Stomach (tissue), 9 donors: ENCODE data around the gene GRB7. TPM values are rescaled to one million over a fixed set of nuclear protein-coding genes. Genes with fewer than 3 reads are reported as not detected.

ENCODE experiments used
- DNase-seq, 2 donors: peaks; one replicate each; pipeline versions ENCODE4 v3.0.0 to v3.0.0-alpha.2; 2013 to 2019
- H3K27ac ChIP-seq, 5 donors: fragments of 200-600 bp in 4 of 5; sonication (generic) in 4 of 5; one replicate each; pipeline ENCODE4 v1.5.1; 2013 to 2019; ENCODE audit warnings: mild to moderate bottlenecking in 1 of 5, moderate library complexity in 1 of 5
- H3K27me3 ChIP-seq, 3 donors: fragments of 200-600 bp; sonication (generic); one replicate each; pipeline ENCODE4 v1.5.1; 2017 to 2019; ENCODE audit warnings: mixed run types in 1 of 3
- H3K36me3 ChIP-seq, 4 donors: fragments of 200-600 bp; sonication (generic); 1 replicate in 3 of 4; 2 replicates in 1 of 4; pipeline ENCODE4 v1.5.1; 2016 to 2019
- H3K4me1 ChIP-seq, 4 donors: fragments of 200-600 bp; sonication (generic); one replicate each; pipeline ENCODE4 v1.5.1; 2016 to 2019
- H3K4me3 ChIP-seq, 4 donors: fragments of 200-600 bp; sonication (generic) in 3 of 4; one replicate each; pipeline ENCODE4 v1.5.1; 2016 to 2019; ENCODE audit warnings: mild to moderate bottlenecking in 1 of 4
- H3K9me3 ChIP-seq, 4 donors: fragments of 200-600 bp; sonication (generic); one replicate each; pipeline ENCODE4 v1.5.1; 2016 to 2019
- EP300 ChIP-seq: sonication (generic); formaldehyde crosslinking; IDR thresholded peaks from one replicate; pipeline ENCODE4 v1.6.1; 2017; ENCODE audit warnings: antibody characterized with exemption
- POLR2A ChIP-seq, 4 donors: fragments of 450-650 bp; IDR thresholded peaks; one replicate each; pipeline ENCODE4 v1.6.1; 2016; ENCODE audit warnings: antibody characterized with exemption in 4 of 4, control low read depth in 2 of 4, mild to moderate bottlenecking in 1 of 4, moderate library complexity in 1 of 4
- POLR2AphosphoS5 ChIP-seq, 3 donors: sonication (generic); formaldehyde crosslinking; IDR thresholded peaks; one replicate each; pipeline ENCODE4 v1.6.1; 2016; ENCODE audit warnings: antibody characterized with exemption in 3 of 3
- WGBS, 5 donors: extraction: QIAGEN DNeasy Blood & Tissue Kit in 3 of 5; methylation state at CpG; one replicate each; pipeline versions ENCODE4 v1.1.5 to v1.1.7; 2013 to 2018; 5-methylcytosine and 5-hydroxymethylcytosine counted together
- intact Hi-C: fragments of 100-400 bp; cut with DNase I; formaldehyde crosslinking; loops from one replicate; pipeline ENCODE4 v1.15.1; 2023; ENCODE audit warnings: low total_unique reads
- polyA plus RNA-seq, 3 donors: library from polyadenylated mRNA; stranded (reverse); fragments of 200-250 nt; gene quantifications; one replicate each; pipeline ENCODE4 v1.2.3, GENCODE V29; 2013
- total RNA-seq, 5 donors: library from RNA; depleted of rRNA; stranded (reverse); fragments of >200 nt; gene quantifications; one replicate each; pipeline versions ENCODE4 v1.1.0 to v1.2.3, GENCODE V29; 2014 to 2016
- TF ChIP-seq, protein P1 (sequence below), 7 experiments: fragments of 450-650 bp in 4 of 7; fragments of 200-600 bp in 3 of 7; sonication (generic) in 3 of 7; IDR thresholded peaks; one replicate each; pipeline ENCODE4 v1.5.1; 2016 to 2019; ENCODE audit warnings: antibody characterized with exemption in 7 of 7, control low read depth in 2 of 7, mild to moderate bottlenecking in 1 of 7
- donor health status: healthy with polysubstance abuse.
- donor health status: Bipolar disorder and iron deficiency.
- donor health status: healthy.

The GRB7 gene
- total and polyA plus RNA-seq, 8 donors, result 2.3 to 43.9 (median 23.0) TPM

DNA sequence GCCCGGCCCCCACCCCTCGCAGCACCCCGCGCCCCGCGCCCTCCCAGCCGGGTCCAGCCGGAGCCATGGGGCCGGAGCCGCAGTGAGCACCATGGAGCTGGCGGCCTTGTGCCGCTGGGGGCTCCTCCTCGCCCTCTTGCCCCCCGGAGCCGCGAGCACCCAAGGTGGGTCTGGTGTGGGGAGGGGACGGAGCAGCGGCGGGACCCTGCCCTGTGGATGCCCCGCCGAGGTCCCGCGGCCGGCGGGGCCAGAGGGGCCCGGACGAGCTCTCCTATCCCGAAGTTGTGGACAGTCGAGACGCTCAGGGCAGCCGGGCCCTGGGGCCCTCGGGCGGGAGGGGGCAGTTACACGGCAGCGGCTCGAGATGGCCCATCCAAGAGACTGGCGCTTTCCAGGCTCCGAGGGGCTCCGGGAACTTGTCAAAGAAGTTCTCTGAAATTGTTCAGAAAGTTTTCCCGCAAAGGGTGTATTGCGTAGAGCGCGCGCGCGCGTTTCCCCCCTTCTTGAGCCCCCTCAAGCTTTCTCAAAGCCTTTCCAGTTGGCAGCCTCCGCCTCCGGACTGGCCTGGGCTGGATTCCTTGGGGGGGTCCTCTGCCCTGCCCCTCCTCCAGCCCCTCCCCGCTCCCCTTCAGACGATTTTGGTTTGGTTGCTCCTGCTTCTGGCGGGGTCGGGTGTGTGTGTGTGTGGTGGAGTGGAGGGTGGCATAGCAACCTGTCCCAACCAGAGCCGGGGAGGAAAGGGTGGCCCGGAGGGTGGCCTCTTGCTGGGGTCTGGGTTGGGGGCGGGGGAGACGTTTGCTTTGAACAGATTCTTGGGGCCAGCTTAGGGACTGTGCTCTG is 37.4 kb upstream of the GRB7 start:
- peak in 1 of 2 donors; percentile 88 for DNase-seq
- Histone ChIP-seq H3K27ac (peak overlapping the region; percentile 89 to 96 (median 93)), H3K9me3 (no peaks in the 10 kb centered on the region), H3K27me3 (peaks cover 0 to 20% (median 8%) of the 10 kb centered on the region in 3 donors), H3K36me3 (peaks cover 0 to under 1% (median 0%) of the 10 kb centered on the region in 4 donors), H3K4me3 (peak overlapping the region; percentile 60 to 96 (median 87)), H3K4me1 (peaks cover 39 to 63% (median 56%) of the 10 kb centered on the region in 4 donors)
- TF ChIP-seq EP300, result no peak
- TF ChIP-seq, protein P1, sequence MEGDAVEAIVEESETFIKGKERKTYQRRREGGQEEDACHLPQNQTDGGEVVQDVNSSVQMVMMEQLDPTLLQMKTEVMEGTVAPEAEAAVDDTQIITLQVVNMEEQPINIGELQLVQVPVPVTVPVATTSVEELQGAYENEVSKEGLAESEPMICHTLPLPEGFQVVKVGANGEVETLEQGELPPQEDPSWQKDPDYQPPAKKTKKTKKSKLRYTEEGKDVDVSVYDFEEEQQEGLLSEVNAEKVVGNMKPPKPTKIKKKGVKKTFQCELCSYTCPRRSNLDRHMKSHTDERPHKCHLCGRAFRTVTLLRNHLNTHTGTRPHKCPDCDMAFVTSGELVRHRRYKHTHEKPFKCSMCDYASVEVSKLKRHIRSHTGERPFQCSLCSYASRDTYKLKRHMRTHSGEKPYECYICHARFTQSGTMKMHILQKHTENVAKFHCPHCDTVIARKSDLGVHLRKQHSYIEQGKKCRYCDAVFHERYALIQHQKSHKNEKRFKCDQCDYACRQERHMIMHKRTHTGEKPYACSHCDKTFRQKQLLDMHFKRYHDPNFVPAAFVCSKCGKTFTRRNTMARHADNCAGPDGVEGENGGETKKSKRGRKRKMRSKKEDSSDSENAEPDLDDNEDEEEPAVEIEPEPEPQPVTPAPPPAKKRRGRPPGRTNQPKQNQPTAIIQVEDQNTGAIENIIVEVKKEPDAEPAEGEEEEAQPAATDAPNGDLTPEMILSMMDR (IDR thresholded peaks at IDR 0.05), result no peak
- TF ChIP-seq POLR2AphosphoS5 (IDR thresholded peaks at IDR 0.05), result no peak
- TF ChIP-seq POLR2A (IDR thresholded peaks at IDR 0.05), result no peak
- 1 to 2% (median 2%) methylated on average over 26 to 57 of the region's 57 CpGs for WGBS, 5 donors
- intact Hi-C loops, result no loop called here

- 16 to 31% (median 20%) methylated on average over 9 to 10 of the region's 10 CpGs for WGBS, 5 donors
- intact Hi-C loops, result no loop called here
- no peaks in the 10 kb centered on the region for H3K9me3 ChIP-seq
- H3K27ac ChIP-seq, result peak overlapping the region; percentile 89 to 96 (median 93)
- DNase-seq, result peak; percentile 61 to 77
- peaks cover 45 to 72% (median 63%) of the 10 kb centered on the region in 4 donors for H3K4me1 ChIP-seq
- H3K36me3 ChIP-seq, result no peaks in the 10 kb centered on the region
- H3K27me3 ChIP-seq, result peaks cover 0 to 20% (median 8%) of the 10 kb centered on the region in 3 donors
- no peak for TF ChIP-seq EP300
- peak in 2 of 3 donors; percentile 17 to 55 for TF ChIP-seq POLR2AphosphoS5 (IDR thresholded peaks at IDR 0.05)
- H3K4me3 ChIP-seq, result peak overlapping the region; percentile 60 to 96 (median 87)
These were observed 36.5 kb upstream of the GRB7 start for GRCh38 chr17:39701012-39701783.

DNA sequence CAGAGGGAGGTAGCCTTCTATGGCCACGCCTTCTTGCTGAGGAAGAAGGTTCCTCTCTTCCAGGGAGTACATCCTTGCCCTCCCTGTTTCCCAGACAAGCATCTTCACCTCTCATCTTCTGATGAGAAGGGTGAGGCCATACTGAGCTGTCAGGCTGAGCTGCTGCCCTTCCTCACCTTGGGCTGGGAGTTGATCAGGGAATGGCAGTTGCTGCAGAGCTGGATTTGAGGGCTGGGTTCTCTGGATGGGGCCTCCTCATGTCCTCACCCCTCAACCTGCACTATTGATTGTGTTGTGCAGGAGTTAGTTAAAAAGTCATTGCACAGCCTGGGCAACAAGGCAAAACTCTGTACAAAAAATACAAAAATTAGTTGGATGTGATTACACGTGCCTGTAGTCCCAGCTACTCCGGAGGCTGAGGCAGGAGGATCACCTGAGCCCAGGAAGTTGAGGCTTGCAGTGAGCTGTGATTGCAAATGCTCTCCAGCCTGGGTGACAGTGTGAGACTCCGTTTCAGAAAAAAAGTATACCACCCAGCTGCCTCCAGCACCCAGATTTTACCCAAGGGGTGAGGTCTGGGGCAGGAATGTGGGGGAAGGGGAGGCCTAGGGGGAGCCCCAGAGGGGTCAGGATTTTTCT is 35.8 kb upstream of the GRB7 start:
- intact Hi-C loops, result no loop called here
- Histone ChIP-seq H3K27ac (peak overlapping the region; percentile 89 to 96 (median 93)), H3K4me1 (peaks cover 51 to 76% (median 70%) of the 10 kb centered on the region in 4 donors)

More for the DNA sequence above, 35.8 kb upstream of the GRB7 start:
- peak overlapping the region; percentile 60 to 96 (median 87) for H3K4me3 ChIP-seq
- H3K9me3 ChIP-seq, result no peaks in the 10 kb centered on the region
- peaks cover 0 to 20% (median 8%) of the 10 kb centered on the region in 3 donors for H3K27me3 ChIP-seq
- H3K36me3 ChIP-seq, result peaks cover 0 to 4% (median 2%) of the 10 kb centered on the region in 4 donors
- no peak for DNase-seq
- WGBS, 5 donors, result 58 to 63% (median 62%) methylated on average over 4 of the region's 4 CpGs
- no peak for TF ChIP-seq POLR2AphosphoS5 (IDR thresholded peaks at IDR 0.05)
- no peak for TF ChIP-seq POLR2A (IDR thresholded peaks at IDR 0.05)
- no peak for TF ChIP-seq EP300
- TF ChIP-seq, protein P1 (IDR thresholded peaks at IDR 0.05), result no peak
